HG03196 (cell line): Measurements from ENCODE around the gene EVX1.

ENCODE experiments used
- ATAC-seq: cut with Tn5 transposase; IDR thresholded peaks from one replicate; pipeline ENCODE4 v1.9.1; 2021; ENCODE audit not compliant: unreplicated experiment

Gene EVX1

GRCh38 chr7:27204851-27205322, 37.7 kb upstream of the EVX1 start:
- no peak for ATAC-seq

GRCh38 chr7:27205325-27206280, 37.0 kb upstream of the EVX1 start:
- ATAC-seq: no peak

GRCh38 chr7:27207348-27207985, 35.1 kb upstream of the EVX1 start:
- no peak for ATAC-seq

GRCh38 chr7:27208998-27209397, 33.6 kb upstream of the EVX1 start:
- ATAC-seq: no peak

GRCh38 chr7:27209933-27210440, 32.6 kb upstream of the EVX1 start:
- ATAC-seq: no peak

- no peak for ATAC-seq
Observed at GRCh38 chr7:27210441-27211083, 32.0 kb upstream of the EVX1 start.

- ATAC-seq: no peak
Observed at GRCh38 chr7:27211084-27211446, 31.5 kb upstream of the EVX1 start.

GRCh38 chr7:27211764-27212204, 30.8 kb upstream of the EVX1 start:
- no peak for ATAC-seq

GRCh38 chr7:27212497-27213432, 29.8 kb upstream of the EVX1 start:
- no peak for ATAC-seq

GRCh38 chr7:27213433-27214238, 29.0 kb upstream of the EVX1 start:
- no peak for ATAC-seq

GRCh38 chr7:27214239-27214950, 28.2 kb upstream of the EVX1 start:
- no peak for ATAC-seq

GRCh38 chr7:27215356-27215755, 27.2 kb upstream of the EVX1 start:
- ATAC-seq: no peak

GRCh38 chr7:27217951-27218350, 24.7 kb upstream of the EVX1 start:
- no peak for ATAC-seq

- ATAC-seq: no peak
Observed at GRCh38 chr7:27219821-27220220, 22.8 kb upstream of the EVX1 start.

GRCh38 chr7:27220440-27220955, 22.1 kb upstream of the EVX1 start:
- no peak for ATAC-seq

GRCh38 chr7:27221201-27221797, 21.3 kb upstream of the EVX1 start:
- ATAC-seq: no peak

GRCh38 chr7:27223941-27224575, 18.5 kb upstream of the EVX1 start:
- no peak for ATAC-seq
